GM18502 (cell line): ENCODE results near the gene MYH13.

ENCODE experiments used
- ATAC-seq: cut with Tn5 transposase; IDR thresholded peaks from one replicate; pipeline ENCODE4 v1.9.1; 2021; ENCODE audit warnings: mild to moderate bottlenecking; ENCODE audit not compliant: unreplicated experiment, poor library complexity

Gene MYH13

GRCh38 chr17:10372906-10373305 is at the start of gene MYH13:
Gene MYH13, minus strand, starts transcription at chr17:10373006. Its CDS starts 8,476 bp downstream, at chr17:10364530.
- ATAC-seq: no peak

GRCh38 chr17:10421900-10422542 is 49.2 kb upstream of the MYH13 start, which contains the start of gene MYH8:
Gene MYH8, minus strand, starts transcription at chr17:10421950. Its CDS starts 1,723 bp downstream, at chr17:10420227.
- ATAC-seq: no peak

- no peak for ATAC-seq
Observed at GRCh38 chr17:10421211-10421610, 48.4 kb upstream of the MYH13 start.

- no peak for ATAC-seq
Observed at GRCh38 chr17:10420811-10421210, 48.0 kb upstream of the MYH13 start.

GRCh38 chr17:10417431-10417830 is 44.6 kb upstream of the MYH13 start:
- ATAC-seq: no peak

- ATAC-seq: no peak
Observed at GRCh38 chr17:10415161-10415560, 42.4 kb upstream of the MYH13 start.

GRCh38 chr17:10403589-10403988 is 30.8 kb upstream of the MYH13 start:
- ATAC-seq: no peak

- no peak for ATAC-seq
Observed at GRCh38 chr17:10398352-10398751, 25.5 kb upstream of the MYH13 start.

GRCh38 chr17:10396524-10397163 is 23.8 kb upstream of the MYH13 start:
- no peak for ATAC-seq

GRCh38 chr17:10394201-10394887 is 21.5 kb upstream of the MYH13 start:
- peak; percentile 73 for ATAC-seq

- ATAC-seq: no peak
Observed at GRCh38 chr17:10392880-10393279, 20.1 kb upstream of the MYH13 start.

- ATAC-seq: no peak
Observed at GRCh38 chr17:10385871-10386270, 13.1 kb upstream of the MYH13 start.

- no peak for ATAC-seq
Observed at GRCh38 chr17:10384175-10384574, 11.4 kb upstream of the MYH13 start.

GRCh38 chr17:10380631-10381408 is 8.0 kb upstream of the MYH13 start:
- ATAC-seq: no peak

- no peak for ATAC-seq
Observed at GRCh38 chr17:10370016-10370608, 2.7 kb downstream of the MYH13 start.

GRCh38 chr17:10369239-10369638 is 3.6 kb downstream of the MYH13 start:
- no peak for ATAC-seq

- ATAC-seq: no peak
Observed at GRCh38 chr17:10368561-10368960, 4.2 kb downstream of the MYH13 start.

- no peak for ATAC-seq
Observed at GRCh38 chr17:10360578-10360977, 12.2 kb downstream of the MYH13 start.

GRCh38 chr17:10357768-10358167 is 15.0 kb downstream of the MYH13 start:
- no peak for ATAC-seq

- ATAC-seq: no peak
Observed at GRCh38 chr17:10354651-10355050, 18.2 kb downstream of the MYH13 start.
